Chondrocyte (in vitro differentiated cells): ENCODE results near the gene SNED1. TPM values are rescaled to one million over a fixed set of nuclear protein-coding genes. Genes with fewer than 3 reads are reported as not detected.
A peak's percentile ranks its signal among the peaks of the same experiment; 100 is the strongest.

Experiments used
- DNase-seq: peaks from one replicate; pipeline ENCODE4 v3.0.0; 2021; ENCODE audit warnings: mixed read lengths, low spot score
- H3K27ac Mint-ChIP-seq: one replicate; pipeline ENCODE4 v1.8.0; 2021; ENCODE audit warnings: mild to moderate bottlenecking, moderate library complexity, mixed read lengths; ENCODE audit not compliant: unreplicated experiment
- H3K27me3 Mint-ChIP-seq: 2 replicates; pipeline ENCODE4 v1.8.0; 2021; ENCODE audit warnings: low read depth, mixed read lengths
- H3K36me3 Mint-ChIP-seq: 2 replicates; pipeline ENCODE4 v1.8.0; 2021; ENCODE audit warnings: low read depth, mixed read lengths
- H3K4me1 Mint-ChIP-seq: 2 replicates; pipeline ENCODE4 v1.8.0; 2021; ENCODE audit warnings: low read depth, mild to moderate bottlenecking, mixed read lengths
- H3K4me3 Mint-ChIP-seq: one replicate; pipeline ENCODE4 v1.8.0; 2021; ENCODE audit warnings: mild to moderate bottlenecking, moderate library complexity, mixed read lengths; ENCODE audit not compliant: unreplicated experiment
- H3K9me3 Mint-ChIP-seq: 2 replicates; pipeline ENCODE4 v1.8.0; 2021; ENCODE audit warnings: low read depth, mixed read lengths
- CTCF ChIP-seq: fragments of 200-600 bp; sonication (generic); IDR thresholded peaks from 2 replicates; pipeline ENCODE4 v1.5.0; 2021; ENCODE audit warnings: antibody characterized with exemption, mild to moderate bottlenecking, moderate library complexity
- total RNA-seq: library from RNA; stranded (reverse); gene quantifications from 3 replicates; pipeline ENCODE4 v1.2.1, GENCODE V29; 2021

The SNED1 gene
- total RNA-seq, 1 donor from 2014 or later: 1.9 TPM

GRCh38 chr2:241142063-241142462, 143.6 kb downstream of the SNED1 start:
- no peaks in the 10 kb centered on the region for H3K27me3 Mint-ChIP-seq
- H3K27ac Mint-ChIP-seq: no peak overlapping the region
- H3K9me3 Mint-ChIP-seq: no peaks in the 10 kb centered on the region
- H3K36me3 Mint-ChIP-seq: no peaks in the 10 kb centered on the region
- peaks cover 2% of the 10 kb centered on the region for H3K4me1 Mint-ChIP-seq
- H3K4me3 Mint-ChIP-seq: no peak overlapping the region
- DNase-seq: peak; percentile 26
- no peak for TF ChIP-seq CTCF

DNA sequence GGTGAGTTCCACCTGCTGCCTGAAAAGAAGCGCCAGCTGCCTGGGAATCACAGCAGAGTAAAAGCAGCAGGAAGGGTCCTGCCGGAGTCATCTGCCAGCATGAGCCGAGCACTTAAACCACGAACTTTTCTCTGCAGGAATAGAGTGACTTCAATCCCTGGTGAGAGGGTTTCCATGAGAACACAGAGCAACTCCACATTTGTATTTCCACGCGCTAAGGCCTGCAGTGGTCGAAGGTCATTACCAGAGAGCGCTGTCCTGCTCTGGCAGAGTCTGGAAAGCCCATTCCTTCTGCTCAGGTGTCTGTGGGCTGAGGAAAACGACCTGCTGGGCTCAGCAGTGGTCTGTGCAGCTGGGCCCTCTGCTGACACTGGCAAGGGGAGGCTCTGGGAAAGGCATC, 144.2 kb downstream of the SNED1 start:
- Mint-ChIP-seq H3K4me3 (no peak overlapping the region), H3K27ac (no peak overlapping the region), H3K4me1 (peaks cover 2% of the 10 kb centered on the region), H3K27me3 (no peaks in the 10 kb centered on the region), H3K9me3 (no peaks in the 10 kb centered on the region), H3K36me3 (no peaks in the 10 kb centered on the region)
- DNase-seq: peak; percentile 21
- TF ChIP-seq CTCF: no peak

Other genes with a start within 250 kb of the SNED1 start
- 15.2 to 63.5 TPM (median 60.0 TPM) in 3 replicates for gene KIF1A, start 178.4 kb upstream of the SNED1 start, total RNA-seq
- not detected in 3 replicates for gene AGXT, start 129.8 kb upstream of the SNED1 start, total RNA-seq
- not detected in 3 replicates for gene MAB21L4, start 102.5 kb upstream of the SNED1 start, total RNA-seq
- not detected in 3 replicates for gene CROCC2, start 92.3 kb upstream of the SNED1 start, total RNA-seq
- 21.5 to 34.1 TPM (median 22.6 TPM) in 3 replicates for gene MTERF4, start 103.7 kb downstream of the SNED1 start, total RNA-seq
- gene PASK, start 150.9 kb downstream of the SNED1 start, total RNA-seq: 4.4 to 13.8 TPM (median 4.5 TPM) in 3 replicates
- 43.1 to 54.2 TPM (median 44.3 TPM) in 3 replicates for gene PPP1R7, start 151.8 kb downstream of the SNED1 start, total RNA-seq
- 0.48 to 2.2 TPM (median 1.5 TPM) in 3 replicates for gene ANO7, start 190.1 kb downstream of the SNED1 start, total RNA-seq